ENCODE data around the gene B4GALT1.

The B4GALT1 gene

DNA sequence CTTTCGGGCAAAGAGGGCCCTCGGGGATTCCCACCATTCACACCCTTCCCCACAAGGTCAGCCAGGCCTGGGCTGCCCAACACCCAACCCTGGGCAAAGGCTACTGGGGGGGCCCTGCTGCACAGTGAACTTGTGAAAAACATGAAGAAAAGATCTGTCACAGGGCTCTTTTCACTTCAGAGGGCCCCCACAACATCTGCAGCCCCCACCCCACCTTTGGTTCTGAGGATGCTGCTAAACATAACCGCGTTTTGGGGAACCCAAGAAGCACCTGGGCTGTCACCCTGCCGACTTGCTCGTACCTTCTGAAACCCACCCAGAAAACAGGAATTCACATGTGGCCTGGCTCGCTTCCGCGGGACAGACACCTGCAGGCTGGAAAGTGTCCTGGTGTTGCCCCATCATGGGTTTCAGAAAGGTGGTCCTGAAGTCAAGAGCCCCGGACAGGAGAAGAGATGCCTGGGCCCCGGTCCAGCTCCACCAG lies 29.3 kb downstream of the B4GALT1 start:
- no peak for DNase-seq

DNA sequence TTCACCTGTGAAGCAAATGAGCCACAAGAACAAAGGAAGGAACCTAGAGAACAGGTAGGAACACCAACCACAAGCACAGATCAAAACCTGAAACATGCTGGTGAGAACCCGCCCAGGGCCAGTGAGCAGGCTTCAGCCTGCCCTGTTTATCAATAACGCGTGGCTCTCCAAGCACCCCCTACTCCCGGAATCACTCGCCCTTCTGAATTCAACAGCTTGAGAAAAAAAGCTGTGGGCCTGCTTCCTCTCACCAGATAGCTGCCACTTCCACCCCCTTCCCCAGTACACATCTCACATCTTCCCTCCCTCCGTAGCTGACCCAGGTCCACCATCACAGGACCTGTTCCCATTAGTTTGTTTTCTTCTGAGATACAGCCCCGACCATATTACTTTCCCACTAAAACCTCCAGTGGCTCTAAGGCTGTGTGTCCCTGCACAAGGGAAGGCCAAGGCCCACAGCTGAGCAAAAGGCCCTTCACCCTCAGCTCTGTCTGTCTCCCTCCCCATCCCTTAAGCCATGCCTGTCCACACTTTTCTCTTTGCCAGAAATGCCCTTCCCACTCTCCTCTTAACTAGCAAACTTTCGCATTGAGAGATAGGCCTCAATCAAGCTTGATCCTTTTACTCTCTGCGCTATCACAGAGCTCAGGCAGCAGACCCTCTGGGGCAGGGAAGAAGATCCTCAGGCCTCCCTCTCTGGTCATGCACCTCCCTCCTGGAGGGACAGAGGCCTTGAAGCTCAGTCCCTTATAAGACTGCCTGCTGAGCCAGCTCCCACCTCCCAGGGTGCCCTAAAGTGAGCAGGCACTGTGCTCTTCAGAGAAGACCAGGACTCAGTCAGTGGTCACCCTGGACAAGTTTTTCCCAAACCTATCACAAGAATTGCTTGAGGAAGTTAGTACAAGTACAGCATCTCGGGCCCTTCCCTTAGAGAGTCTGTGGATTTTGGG lies 30.1 kb downstream of the B4GALT1 start:
- no peak for DNase-seq

DNA sequence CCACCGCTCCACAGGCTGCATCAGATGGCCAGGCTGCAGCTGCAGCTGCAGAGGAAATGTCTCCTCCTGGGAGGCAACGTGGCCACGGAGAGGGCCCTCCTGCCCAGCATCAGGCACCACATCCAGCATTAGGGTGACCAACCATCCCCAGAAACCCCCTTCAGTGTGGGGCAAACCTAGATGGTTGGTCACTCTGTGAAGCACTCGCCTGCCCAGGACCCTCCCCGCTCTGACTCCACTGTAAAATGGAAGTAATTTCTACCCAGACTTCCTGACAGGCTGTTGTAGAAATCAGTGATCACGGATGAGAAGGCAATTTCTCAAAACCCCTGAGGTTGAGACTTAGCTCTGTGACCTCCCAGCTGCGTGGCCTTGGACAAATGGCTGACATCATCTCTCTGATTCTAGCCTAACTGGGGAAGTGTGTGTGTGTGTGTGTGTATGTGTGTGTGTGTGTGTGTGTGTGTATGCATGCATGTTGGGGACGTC lies 31.6 kb downstream of the B4GALT1 start:
- DNase-seq: no peak

DNA sequence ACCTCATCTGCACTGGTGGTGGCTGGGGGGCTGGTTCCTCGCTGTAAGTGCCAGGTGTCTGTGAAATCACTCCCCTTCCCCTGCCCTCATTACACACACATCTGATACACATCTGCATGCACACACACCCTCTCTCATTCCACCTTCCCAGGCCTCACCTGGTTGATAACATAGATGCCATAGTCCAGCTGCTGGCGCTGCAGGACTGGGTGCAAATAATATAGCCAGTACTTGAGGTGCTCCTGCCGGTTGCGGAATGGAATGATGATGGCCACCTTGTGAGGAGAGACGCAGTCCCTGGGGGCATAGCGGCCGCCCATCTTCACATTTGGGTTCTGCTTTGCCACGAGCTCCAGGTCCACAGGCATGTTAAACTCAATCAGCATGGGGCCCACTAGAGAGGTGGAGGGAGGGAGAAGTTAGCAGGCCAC lies 32.1 kb downstream of the B4GALT1 start:
- DNase-seq: no peak

DNA sequence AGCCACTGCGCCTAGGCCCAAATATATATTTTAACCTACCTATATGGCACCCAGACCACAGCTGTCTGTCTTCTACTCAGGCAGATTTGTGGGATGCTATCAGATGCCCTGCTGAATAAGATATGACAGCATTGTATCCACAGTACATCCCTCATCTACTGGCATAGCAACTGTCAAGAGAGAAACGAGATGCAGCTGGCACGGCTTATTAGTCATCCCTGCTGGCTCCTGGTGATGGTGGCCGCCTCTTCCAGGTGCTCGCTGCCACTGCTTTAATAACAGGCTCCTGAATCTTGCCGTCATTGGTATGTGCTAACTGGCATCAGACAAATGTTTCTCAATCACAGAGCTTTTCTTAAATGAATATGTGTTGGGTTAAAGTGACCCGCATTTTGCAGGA lies 34.0 kb downstream of the B4GALT1 start:
- no peak for DNase-seq

DNA sequence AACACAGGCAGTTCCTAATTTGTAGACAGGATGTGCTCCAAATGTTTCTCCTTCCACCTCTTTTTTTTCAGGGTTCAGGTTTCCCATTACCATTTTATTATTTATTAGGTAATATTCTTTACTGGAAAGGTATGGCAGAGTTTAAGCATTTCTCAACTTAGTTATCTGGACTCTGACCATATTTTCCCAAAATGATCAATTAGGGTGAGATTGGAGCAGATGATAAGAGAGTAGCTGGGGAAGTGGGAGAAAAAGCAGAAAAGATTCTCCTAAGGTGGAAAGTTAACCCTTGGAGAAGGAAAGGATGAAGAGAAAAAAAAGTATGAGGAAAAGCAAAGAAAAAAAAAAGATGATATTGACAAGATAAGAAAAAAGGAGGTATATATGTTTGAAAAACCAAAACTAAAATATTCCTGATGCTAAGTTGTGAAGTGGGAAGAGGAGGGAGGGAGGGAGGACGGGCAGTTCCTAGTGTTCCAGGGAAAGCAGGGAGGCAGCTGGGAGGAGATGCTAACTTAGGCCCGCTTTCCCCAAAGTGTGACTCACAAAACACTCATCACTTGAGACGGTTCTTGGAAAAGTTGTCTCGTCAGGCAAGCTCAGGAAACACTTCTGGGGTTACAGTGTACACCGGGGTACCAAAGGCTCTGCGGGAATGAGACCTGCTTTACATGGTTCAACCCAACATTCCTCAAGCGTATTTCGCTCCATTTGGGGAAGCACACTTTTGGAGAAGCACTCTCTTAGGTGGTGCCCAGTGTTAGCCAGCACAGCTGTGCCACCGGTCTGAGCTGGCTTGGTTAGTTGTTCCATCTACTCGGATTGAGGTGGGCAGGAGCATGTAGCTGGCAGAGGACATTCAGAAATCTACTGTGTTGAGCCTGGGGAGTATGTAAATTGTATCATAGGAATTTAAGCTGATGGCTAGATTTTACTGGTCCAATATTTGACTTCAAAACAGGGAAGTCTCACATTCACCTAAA lies 35.1 kb downstream of the B4GALT1 start:
- no peak for DNase-seq

DNA sequence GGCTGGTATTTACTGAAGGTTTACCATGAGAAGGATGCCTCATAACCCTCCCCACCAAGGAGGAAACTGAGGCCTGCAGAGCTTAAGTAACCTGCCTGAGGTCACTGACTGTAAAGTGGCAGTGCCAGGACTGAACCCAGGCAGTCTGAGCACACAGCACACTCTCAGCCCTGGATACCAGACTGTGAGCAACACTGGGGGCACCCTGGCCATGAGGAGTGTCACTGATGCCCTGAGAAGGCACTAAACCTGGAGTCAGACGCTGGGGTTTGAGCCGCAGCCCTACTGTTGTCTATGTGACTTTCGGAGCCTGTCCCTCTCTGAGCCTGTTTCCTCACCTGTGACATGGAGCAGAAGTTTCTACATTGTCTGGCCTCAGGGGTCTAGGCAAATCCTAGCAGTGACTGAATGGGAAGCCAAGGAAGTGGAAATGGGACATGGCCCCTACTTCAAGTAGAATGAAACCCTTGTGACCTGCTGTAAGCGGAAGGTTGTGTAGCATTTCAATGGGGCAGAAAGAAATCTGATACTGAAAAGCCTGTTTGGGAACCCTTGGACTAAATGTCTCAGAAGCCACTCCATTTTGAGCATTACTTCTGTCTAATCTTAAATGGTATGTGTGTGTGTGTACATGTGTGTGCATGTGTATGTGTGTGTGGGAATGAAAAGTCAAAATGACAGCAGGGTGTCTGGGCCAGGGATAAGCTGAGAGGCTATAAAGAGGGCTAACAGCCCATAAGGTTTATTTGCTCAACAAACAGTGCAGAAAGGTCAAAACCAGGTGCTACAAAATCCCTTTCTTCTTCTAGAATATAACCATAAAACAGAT lies 36.0 kb downstream of the B4GALT1 start:
- no peak for DNase-seq

DNA sequence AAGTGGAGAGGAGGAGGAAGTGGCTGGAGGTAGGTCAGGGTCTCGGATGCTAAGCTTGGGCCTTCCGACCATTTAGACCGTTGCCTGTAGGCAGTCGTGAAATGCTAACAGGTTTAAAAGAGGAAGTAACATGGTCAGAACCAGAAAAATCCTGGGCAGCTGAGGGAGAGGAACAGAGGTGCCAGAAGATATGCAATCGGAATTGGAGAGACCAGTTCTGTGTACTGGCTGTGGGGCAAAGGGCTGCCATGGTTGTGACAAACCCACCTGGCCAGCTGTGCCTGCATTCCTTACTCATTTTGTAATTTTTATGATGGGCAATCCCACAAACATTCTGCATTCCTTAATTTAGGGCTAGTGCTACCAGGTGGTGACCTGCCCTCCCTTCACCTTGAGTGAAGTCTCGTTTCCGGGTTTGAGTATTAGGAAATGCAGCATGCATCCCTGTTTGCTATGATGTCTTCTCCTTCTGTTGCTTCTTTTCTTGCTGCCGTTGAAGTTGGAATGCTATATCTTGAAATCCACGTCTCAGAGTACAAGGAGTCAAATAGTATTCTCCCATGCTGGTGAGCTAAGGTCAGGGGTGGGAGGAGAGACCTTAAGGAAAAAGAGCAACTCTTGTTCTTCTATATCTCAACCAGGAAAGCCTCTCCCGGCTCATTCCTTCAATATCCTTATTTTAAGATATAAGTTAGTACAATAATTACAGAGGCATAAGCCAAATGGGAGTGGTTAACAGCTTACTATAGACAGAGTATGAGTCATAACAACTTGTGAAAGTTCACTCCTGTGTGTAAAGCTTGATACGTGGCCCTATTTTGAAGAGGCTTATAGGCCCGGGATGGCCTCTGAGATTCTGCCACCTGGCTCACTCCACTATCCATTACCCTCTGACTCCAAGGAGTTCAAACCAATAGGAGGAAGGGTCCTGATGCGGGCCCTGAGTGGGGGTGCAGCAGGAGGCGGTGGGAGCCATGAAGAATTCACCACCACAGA lies 37.0 kb downstream of the B4GALT1 start:
- no peak for DNase-seq

DNA sequence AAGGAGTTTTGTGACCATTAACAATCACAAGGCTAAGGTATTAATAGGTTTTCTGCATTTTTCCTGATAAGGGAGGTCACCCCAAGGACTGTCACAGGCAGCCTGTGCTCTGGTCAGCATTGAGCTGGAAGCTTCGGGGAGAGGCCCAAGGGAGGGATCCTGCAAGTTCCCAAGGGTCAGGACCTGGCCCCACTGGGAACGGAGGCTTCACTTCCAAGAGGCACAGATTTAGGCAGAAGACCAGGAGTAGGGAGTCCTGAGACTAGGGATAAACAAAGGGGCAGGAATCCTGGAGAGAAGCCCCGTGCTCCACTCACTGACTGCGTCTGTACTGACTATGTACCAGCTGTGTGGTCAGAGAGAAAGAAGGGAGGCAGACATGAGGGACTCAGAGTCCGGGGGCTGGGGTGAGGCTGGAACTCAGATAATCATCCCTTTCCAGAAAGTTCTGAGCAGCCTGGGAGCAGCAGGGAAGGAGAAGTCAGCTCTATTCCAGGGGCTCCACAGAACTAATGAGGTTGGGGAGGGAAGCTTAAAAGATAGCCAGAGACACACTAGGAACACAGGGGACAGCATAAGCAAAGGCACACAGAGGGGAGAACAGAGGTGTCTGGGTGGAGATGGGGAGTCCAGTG lies 37.8 kb downstream of the B4GALT1 start:
- DNase-seq: no peak

DNA sequence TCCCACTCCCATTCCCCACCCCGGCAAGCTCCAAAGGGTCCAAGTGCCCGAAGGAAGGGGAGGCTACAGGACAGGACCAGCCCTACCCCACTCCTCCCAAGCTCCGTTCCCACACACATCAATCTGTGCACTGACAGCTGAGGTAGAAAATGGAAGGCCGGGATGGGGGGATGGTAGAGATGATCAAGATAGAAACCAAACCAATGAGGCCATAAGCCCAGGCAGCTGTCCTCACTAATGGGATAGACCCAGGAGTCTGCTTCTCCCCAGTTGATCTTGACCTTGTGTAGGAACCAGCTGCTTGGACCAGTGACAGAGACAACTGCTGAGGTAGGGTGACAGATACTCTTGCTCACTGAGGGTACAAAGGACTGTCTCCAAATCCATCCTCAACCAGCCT lies 38.6 kb downstream of the B4GALT1 start:
- DNase-seq: no peak

DNA sequence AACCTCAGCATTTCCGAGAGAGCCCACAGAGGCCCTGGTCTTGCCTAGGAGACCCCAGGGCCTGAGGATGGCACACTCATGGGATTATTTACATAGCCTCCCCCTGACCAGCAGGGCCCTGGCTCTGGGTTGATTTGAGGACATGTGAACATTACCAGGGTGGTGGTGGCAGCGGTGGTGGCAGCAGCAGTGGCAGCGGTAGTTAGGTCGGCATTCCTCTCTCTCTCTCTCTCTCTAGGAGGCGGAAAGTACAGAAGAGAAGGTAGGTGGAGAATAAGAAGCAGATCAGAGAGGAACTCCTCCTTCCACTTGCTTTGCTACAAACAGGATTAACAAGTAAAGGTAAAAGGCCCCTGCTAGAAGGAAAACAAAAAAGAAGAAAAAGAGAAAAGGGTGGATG lies 39.3 kb downstream of the B4GALT1 start:
- no peak for DNase-seq

DNA sequence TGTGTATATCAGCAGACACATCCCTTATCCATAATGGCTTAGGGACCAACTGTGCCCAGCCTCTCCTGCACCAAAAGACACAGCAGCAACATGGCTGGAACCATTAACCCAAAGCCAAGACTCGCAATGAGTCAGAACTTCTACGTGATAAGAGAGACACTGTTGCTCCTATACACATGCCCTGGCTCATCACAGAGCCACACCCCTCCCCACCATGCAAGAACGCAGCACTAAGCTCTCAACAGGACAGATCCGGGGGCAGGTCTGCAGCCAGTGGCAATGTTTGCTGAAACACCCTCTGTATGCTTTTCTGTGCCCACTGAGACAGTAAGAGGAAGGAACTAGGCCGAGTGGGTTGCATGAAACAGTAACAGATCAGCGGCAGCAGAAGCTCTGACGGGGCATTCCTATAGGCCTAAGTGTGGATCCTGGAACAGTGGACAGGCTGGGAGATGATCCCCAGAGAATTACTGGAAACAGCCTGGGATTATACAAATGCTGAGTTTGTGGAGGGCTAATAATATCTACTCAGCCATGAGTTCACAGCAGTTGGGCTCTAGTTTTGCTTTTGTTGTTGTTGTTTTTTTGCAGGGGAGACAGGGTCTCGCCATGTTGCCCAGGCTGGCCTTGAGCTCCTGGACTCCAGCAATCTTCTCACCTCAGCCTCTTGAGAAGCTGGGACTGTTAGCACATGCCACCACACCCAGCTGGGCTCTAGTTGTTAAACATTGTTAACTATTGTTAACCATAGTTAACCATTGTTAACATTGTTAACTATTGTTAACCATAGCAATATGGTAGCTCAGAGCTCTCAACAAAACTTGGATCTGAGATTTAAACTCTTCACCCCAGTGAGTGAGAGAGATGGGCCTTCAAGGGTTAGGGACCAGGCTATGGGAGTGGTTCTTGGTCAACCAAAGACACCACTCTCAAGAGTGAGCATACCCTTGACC lies 41.0 kb downstream of the B4GALT1 start:
- no peak for DNase-seq

DNA sequence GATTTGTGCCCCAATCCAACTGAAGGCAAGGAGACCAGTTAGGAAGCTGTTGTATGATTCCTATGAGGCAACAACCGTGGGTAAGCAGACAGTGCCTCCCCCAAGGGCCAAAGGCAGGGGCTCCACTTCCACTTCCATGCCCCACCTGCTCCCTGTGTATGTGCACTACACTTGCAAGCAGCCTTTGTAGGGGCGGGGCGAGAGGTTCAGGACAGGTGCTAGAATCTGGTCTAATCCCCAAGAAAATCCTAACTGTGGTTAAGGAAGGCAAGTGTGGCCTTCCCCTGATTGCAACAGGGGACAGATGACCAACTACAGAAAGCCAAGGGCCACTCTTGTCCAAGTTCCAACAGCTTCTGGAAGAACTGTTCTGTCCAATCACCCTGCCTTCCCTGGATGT lies 41.7 kb downstream of the B4GALT1 start:
- DNase-seq: no peak

DNA sequence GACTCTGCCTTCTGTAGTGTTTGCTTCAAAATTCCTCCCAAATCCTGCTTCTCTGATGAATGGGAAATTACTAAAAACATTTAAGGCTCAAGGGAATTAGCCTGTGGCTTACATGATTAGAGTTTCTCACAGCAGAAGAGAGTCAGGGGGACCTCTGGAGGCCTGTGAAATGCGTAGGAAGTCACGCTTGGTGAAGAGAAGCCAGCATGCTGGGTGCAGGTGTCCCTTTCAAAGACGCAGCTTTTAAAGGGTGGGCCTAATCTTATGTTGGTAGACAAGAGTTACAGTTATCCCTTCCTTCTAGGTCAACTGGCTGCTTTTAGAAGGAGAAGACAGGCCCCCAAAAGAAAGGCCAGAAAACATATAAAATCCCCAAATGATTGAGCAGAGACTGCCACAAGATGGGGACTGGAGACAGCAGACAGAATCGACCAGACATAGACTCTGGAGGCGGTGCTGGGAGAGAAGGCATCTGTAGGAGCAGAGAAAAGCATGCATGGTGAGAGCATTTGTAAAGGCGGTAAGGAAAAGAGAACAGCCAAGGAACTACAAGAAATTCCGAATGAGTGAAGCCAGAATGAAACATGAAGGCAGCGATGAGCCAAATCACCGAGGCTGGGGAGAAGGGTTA lies 42.3 kb downstream of the B4GALT1 start:
- DNase-seq: no peak

DNA sequence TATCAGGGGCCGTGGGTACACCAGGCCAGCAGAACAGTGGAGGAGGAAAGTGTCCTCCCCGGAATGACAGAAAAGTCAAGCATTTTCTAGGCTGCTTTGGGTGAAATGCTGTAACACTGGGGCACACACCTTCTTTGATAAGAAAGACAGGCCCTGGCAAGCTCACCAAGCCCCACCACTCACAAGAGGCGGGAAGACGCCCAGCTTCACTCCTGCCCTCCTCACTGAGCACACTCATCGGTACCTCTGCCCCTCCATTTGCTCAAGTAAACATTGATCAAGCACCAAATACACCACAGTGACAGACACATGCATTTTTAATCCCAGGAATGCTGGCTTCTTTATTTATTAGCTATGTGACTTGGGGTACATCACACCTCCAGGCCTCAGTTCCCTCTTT lies 43.1 kb downstream of the B4GALT1 start:
- DNase-seq: no peak

DNA sequence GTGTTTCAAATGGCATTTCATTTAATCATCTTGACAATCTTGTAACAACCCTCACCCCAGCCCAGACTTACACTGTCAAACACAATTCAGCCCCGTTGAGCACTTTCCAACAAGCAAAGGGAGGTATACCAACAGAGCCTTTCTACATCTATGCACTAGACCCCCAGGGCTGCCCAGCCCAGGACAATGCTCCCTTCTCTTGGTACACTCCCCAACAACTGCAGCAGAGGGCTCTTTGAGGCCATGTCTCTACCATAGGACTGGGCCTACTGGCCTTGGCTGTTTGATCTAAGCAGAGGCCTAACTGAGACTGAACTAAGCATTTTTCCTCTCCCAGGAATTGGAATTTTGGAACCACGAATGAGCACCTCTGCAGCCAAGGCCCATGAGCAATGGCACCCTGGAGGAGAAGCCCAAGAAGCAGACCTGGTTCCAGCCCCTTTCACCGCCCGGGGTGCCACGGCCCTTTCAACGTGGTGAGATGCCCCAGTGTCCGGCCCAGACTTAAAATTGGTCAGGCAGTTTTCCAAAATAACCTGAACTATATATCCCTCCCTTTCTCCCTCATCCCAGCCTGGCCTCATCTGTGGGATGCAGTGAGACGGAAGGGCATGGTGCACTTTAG lies 43.6 kb downstream of the B4GALT1 start:
- no peak for DNase-seq

DNA sequence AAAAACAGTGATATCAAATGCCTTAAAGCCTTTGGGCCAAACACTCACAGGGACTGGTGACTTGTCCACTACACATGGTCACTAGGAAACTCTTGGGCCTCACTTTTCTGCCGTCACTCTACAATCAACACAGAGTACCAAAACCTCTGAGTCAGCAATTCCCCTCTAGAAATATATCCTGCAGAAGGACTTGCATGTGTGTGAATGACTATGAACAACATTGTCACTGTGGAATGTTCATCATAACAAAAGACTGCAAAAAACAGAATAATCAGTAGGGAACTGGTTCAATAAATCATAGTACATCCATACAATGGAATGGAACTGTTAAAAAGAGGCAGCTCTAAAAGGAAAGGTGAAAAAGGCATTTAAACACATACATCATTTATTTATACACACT lies 46.5 kb downstream of the B4GALT1 start:
- DNase-seq: no peak

DNA sequence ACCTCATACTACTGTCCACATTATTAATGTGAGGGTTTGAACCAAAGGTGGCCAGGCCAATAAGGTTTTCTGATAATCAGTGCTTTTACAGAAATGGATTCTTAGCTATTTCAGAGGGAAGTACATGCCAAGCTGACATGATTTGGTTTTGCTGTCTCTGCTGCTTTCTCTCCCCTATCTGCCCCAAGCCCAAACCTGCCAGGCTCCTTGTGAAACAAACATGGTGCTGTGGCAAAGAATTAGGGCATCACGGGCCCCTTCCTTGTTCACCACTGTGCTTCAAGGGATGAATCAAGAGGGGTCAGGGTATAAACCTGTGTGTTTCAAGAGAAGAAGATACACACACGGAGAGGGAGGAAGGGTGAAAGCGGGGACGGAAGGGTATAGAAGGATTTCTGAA lies 49.3 kb downstream of the B4GALT1 start:
- DNase-seq: no peak

Measured in NCI-H748 treated with DMSO at 0.1 percent for 48 hours (cell line).